ENCODE data around the gene AIFM2.
"Not testable (repeated sequence)": the region's sequence is repeated elsewhere in the genome, so short reads cannot be mapped to it uniquely, and the experiment has no call there.

AIFM2 gene

DNA sequence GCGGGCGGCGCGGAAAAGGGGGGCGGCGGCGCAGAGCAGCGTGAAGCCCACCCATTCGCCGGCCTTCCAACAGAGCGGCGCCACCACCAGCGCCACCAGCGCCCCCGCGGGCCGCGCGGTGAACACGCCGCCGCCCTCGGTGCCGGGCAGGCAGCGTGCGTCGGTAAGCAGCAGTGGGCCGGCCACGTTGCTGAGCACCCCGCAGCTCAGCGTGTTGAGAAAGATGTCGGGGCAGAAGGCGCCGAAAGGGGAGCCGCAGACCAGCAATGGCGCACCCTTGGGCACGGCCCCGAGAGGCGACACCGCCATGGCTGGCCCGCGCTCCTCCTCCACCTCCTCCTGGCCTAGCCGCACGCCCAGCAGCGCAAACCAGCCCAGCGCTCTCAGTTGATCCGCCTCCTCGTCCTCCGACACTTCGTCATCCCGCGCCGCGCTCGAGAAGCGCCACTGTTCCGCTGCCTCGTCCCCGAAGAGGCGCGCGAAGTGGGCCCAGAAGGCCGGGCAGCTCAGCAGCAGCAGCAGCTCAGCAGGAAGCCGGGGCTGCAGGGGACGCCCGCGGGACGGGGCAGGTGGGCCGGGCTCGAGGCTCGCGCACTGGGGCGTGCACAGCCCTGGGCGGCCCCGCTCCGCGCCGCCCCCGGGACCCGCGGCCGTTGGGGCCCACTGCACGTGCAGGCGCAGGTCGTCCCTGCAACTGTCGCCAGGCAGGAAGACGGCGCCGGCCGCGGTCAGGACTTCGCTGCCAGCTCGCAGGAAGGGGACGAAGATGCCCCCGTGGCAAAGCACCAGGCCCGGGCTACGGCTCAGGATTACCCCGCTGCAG, 13.3 kb upstream of the AIFM2 start:
- DNase-seq = peak; percentile 61

GRCh38 chr10:70145166-70145665, 12.6 kb upstream of the AIFM2 start:
- DNase-seq = no peak

DNA sequence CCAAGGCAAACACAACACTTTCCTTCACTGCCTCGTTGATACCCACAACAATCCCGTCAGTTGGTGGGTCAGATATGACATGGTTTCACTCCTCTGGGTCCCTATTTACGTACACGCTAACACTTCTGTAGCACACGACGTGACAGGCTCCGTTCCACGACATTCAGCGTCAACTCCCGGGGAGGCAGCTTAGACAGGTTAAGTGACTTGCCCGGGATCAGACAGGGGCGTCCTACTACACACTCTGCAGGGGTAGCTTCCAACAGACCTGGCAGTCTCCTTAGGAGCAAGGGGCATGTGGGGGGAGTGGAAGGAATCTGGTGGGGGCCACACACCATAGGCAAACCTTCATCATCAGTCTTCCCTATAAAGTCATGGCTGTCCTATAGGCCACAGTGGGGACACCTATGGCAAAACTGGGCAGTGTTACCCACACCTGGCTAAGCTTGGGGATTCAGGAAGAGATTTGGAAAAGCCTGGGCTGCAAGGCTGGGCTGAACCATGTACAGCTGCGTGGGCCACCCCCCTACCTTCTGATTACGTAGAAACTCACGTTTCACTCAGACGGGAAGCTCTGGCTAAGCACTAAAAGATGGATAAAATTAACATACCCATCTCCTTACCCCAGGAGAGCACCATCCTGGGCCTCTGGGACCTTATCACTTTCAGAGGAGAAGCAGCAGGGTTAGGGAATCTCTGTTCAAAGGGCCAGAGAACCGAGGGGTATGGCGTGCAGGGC, 11.9 kb upstream of the AIFM2 start:
- no peak for DNase-seq

GRCh38 chr10:70142555-70142954, 9.9 kb upstream of the AIFM2 start:
- DNase-seq = no peak

- no peak for DNase-seq
Measured at GRCh38 chr10:70140297-70140696, 7.7 kb upstream of the AIFM2 start.

GRCh38 chr10:70139997-70140250, 7.3 kb upstream of the AIFM2 start:
- DNase-seq = no peak

DNA sequence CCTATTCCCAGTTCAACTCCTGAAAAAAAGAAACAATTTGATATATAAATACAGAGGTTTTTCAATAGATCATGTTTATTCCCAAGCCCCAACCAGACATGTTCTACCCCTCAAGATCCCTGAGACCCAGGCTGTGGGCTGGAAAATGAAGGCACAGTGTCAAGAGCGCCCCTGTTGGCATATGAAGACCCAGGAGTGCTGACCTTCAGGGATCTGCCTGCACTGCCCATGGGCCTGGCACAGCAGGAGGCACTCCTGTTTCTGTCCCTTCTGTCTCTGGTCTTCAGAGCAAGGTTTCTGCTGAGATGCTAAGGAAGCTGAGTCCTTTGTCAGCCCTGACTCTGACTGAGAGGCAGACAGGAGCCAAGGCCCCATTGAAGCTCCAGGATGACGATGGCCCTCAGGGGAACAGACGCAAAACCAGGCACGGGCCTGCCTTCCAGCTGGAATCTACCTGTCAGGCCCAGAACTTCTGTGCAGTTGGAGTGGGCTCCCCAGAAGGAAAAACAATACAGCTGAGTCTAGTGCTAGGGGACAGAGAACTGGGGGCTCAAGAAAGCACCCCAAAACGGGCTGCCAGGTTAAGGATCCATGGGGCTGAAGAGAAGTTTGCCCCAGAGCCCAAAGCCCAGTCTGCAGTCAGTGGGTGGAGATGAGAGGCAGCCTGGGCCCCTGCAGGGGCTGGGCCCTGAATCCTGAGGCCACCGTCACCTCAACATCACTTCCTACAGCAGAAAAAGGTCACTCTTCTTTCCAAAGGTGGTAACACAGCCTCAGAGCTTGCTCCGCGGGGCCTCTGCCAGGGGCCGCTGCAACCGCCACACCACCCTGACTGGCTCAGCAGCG, 6.7 kb upstream of the AIFM2 start:
- DNase-seq = no peak

DNA sequence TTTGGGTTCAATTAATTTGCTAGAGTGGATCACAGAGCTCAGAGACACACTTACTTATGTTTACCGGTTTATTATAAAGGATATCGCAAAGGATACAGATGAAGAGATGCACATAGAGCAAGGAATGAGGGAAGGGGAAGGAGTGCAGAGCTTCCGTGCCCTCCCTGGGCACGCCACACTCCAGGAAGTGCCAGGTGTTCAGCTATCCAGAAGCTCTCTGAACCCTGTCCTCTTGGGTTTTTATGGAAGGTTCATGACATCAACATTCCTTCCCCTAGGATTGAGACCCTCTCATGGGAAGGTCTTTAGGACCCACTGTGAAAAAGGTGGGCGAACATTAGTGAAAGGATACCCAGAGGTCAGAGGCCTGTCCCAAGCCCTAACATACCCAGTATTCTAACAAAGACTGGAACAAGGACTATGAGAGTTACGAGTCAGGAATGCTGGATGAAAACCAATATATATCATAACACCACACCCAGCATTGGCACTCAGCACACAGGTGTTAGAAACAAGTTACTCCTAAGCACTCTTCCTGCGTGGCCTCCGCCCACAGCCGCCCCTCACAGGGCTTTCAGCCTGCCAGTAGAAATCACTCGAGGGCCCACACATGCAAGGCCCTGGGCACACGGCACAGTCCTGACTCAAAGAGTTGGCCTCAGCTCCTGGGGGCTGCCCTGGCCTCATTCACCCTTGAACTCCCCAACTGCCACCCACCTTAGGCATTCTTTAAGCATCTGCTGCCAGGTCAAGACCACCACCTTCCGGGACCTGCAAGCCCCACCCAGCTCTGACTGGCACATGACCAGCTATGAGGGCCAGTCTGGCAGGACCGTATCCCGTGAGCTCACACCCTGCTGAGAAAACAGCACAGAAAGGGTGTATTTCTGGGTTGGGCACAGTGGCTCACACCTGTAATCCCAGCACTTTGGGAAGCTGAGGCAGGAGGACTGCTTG, 5.6 kb upstream of the AIFM2 start:
- no peak for DNase-seq

GRCh38 chr10:70137135-70137534, 4.5 kb upstream of the AIFM2 start:
- DNase-seq = no peak

DNA sequence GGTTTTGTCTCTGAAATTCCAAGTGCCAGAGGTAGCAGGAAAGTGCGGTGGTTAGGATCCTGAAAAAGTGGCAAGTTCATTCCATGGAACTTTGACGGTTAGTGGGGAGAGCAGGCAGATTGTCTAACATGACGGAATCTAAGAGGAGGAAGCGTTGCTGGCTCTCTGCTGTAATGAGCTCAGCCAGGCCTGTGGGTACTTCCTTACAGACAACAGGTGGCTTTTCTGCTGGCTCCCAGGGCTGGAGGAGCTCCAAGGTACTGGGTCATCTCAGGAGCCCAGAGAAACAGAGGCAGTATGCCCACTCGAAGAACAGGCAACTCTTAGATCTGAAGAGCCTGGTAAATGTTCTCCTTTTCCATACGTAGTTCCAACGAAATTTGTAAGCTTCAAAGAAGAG, 3.1 kb upstream of the AIFM2 start:
- no peak for DNase-seq

GRCh38 chr10:70135046-70135445, 2.4 kb upstream of the AIFM2 start:
- no peak for DNase-seq

GRCh38 chr10:70131560-70131937, 1.1 kb downstream of the AIFM2 start:
- no peak for DNase-seq

DNA sequence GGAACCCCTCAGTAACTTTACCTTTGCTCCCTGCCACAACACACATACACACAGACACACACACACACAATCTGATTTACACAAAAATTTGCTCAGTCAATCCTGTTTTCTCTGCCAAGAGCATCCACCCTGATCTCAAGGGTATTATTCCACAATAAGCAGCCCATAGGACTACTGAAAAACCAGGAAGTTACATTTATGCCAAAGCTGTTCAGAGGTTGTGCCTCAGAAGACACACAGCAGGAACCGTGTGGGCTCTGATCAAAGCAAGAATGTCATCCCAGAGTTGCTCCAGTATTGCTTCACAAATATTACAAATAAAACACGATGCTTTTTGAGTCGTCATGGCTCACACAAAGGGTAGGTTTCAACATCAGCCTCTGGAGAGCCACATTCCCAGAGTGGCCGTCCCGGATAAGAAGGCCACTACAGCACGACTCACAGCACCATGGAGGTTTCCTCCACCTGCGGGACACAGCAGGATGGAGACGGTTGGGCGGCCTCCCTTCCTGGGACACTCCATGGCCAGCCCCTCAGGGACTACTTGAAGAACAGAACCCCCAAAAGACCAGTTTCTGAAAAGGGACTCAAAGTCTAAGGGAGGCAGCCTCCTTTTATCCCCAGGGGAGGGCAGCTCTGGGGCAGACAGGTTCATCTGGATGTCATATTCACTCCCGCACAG, 1.6 kb downstream of the AIFM2 start:
- no peak for DNase-seq

DNA sequence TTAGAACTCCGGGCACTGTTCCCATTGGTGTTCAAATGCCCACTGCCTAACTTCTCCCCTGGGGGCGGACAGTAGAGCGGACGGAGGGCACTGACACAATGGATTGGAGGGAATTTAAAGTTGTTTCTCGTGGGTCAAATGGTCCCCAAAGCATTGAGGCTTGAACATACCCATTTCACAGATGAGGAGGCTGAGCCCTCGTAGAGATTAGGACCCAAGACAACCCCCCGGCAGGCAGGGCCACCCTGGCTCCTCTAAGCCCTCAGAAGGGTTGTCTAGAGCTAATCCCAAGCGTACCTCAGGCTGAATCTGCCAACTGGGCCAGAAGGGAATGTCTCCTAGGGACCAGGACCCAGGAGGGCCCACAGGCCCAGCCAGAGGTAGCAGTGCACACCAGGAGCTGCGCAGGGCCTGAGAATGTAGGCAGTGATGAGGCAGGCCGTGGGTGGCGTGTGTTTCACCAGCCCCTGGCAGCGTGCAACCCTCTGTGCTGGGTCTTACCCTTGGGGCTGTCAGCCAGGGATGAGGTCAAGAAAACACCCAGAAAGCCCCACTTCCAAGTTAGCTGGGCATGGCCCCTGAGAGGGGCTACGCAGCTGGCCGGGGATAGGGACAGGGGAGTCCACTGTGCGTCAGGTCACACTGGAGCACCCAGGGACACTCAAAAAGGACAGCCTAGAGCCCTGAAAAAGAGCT, 5.8 kb downstream of the AIFM2 start:
- no peak for DNase-seq

DNA sequence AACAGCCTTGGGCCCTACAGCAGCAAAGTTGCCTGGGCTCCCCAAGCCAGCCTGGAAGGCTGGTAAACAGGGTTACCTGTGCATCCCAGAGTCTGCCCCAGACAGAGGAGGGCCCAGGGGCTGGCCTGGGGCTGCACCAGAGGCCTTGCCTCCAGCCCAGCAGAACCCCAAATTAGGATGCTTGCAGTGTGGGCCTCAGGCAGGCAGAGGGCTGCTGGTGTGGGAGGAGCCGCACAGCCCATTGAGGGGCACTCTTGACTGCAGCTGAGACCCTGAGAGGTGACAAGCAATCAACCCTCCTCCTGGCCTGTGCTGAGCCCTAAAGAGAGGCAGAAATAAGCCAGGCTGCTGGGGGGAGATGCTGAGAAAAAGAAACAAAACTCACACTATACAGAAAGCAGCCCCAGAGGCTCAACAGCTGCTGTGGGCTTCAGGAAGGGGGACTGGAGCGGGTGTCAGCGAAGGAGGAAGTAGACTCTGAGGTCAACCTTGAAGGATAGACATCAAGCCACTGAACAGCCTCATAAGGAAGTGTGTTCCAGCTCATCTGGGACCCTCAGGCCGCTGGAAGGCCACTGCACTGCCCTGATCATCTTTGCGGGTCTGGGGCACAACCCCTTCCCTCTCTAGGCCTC, 6.6 kb downstream of the AIFM2 start:
- no peak for DNase-seq

- no peak for DNase-seq
Measured at GRCh38 chr10:70124918-70125317, 7.7 kb downstream of the AIFM2 start.

GRCh38 chr10:70124415-70124814, 8.2 kb downstream of the AIFM2 start:
- DNase-seq = no peak

DNA sequence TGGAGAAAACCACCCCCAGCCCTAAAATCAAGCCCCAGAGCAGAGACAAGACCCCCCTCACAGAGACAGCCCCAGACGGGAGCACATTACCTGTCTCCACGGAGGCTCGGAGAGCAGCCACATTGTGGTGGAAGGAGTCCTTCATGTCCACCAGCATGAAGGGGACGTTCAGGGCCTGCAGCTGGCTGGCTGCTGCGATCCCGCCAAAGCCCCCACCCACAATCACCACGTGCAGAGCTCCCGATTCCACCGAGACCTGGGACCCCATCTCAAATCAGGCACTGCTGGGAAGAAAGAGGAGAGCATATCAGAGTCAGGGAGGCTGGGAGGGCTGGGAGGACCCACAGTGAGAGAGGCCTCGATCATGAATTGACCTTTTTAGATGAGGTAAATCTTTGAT, 8.8 kb downstream of the AIFM2 start:
- no peak for DNase-seq

DNA sequence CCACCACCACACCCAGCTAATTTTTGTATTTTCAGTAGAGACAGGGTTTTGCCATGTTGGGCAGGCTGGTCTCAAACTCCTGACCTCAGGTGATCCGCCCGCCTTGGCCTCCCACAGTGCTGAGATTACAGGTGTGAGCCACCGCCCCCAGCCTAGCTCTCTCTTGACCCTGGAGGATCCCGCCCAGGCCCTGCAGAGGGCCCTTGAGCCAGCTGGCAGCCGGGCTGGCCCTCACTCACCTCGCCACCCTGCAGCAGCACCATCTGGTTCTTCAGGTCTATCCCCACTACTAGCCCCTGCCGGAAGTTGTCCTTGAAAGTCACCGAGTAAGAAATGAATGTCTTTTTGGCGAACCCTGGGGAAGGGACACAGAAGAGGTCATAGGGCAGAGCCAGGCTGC, 9.5 kb downstream of the AIFM2 start:
- not testable (repeated sequence) for DNase-seq

GRCh38 chr10:70122742-70123141, 9.9 kb downstream of the AIFM2 start:
- no peak for DNase-seq

All from stimulated activated CD4-positive, alpha-beta T cell treated with anti-CD3 and anti-CD28 coated beads, Interleukin-12 subunit alpha, Interleukin-12 subunit beta, amount 100 ng/mL, for 4 hours (primary cell).